K562 (cell line): Measurements from ENCODE around the gene PRR15L. TPM values are rescaled to one million over a fixed set of nuclear protein-coding genes. Genes with fewer than 3 reads are reported as not detected.
A peak's percentile ranks its signal among the peaks of the same experiment; 100 is the strongest.

Experiments
- ATAC-seq: fragments of 200-7000 bp; cut with Tn5 transposase; 3 replicates; pipeline ENCODE4 v1.9.1; 2020; ENCODE audit warnings: moderate library complexity
- BruUV-seq: library from RNA; stranded (reverse); fragments of 400-500 nt; replicated peaks from 2 replicates; lab custom pipeline; 2021; lab: Mats Ljungman, UMichigan
- CTCF ChIA-PET: fragments of 300-600 bp; formaldehyde crosslinking; extraction: SDS; loops from one replicate; lab custom pipeline; 2021; ENCODE audit warnings: low intra/inter-chr PET ratio; lab: Yijun Ruan, JAX
- POLR2A ChIA-PET: fragments of 300-600, 350-650 bp; sonication (Branson Sonifier 250); formaldehyde crosslinking; extraction: SDS; loops from one replicate; lab custom pipeline; 2021; ENCODE audit warnings: antibody characterized with exemption, inconsistent platforms; lab: Yijun Ruan, JAX
- DNase-seq, 4 experiments: peaks; one replicate each; pipeline versions ENCODE4 v3.0.0 to v3.0.0-alpha.2; 2011 to 2018; ENCODE audit warnings: low spot score in 3 of 4, mixed read lengths in 3 of 4; ENCODE audit errors: extremely low read depth in 1 of 4
- FAIRE-seq: peaks from 2 replicates; lab custom pipeline; 2011; peaks lifted over from hg19 to GRCh38; lab: Jason Lieb, UNC
- H2AFZ ChIP-seq: 2 replicates; pipeline ENCODE4 v1.6.0; 2011; ENCODE audit warnings: low read depth, low read length, control low read depth, inconsistent platforms
- H3K27ac ChIP-seq: fragments of 200-600 bp; 3 replicates; pipeline ENCODE4 v1.8.0; 2011; ENCODE audit warnings: low read depth, mild to moderate bottlenecking, control low read depth, inconsistent platforms, low read length, moderate library complexity, mixed read lengths; ENCODE audit errors: extremely low read depth
- H3K27me3 ChIP-seq, 2 experiments: fragments of 300-600 bp in 1 of 2; 2 replicates in 1 of 2; 3 replicates in 1 of 2; pipeline versions ENCODE4 v1.6.0 to v1.8.0; 2011; ENCODE audit warnings: inconsistent platforms in 2 of 2, low read length in 2 of 2, mild to moderate bottlenecking in 1 of 2, mixed read lengths in 1 of 2, moderate library complexity in 1 of 2; ENCODE audit not compliant: control insufficient read depth in 2 of 2, insufficient read depth in 2 of 2
- H3K36me3 ChIP-seq: fragments of 300-600 bp; 3 replicates; pipeline ENCODE4 v1.8.0; 2011; ENCODE audit warnings: mild to moderate bottlenecking, low read length, inconsistent platforms; ENCODE audit not compliant: control insufficient read depth, insufficient read depth
- H3K4me1 ChIP-seq, 2 experiments: fragments of 200-600 bp in 1 of 2; replicated peaks in 1 of 2; 2 replicates in 1 of 2; 3 replicates in 1 of 2; pipeline versions ENCODE4 v1.5.1 to v1.8.0; 2011; ENCODE audit warnings: inconsistent platforms in 2 of 2, low read length in 2 of 2, mild to moderate bottlenecking in 1 of 2, mixed read lengths in 1 of 2, moderate library complexity in 1 of 2; ENCODE audit not compliant: control insufficient read depth in 2 of 2, insufficient read depth in 2 of 2
- H3K4me2 ChIP-seq: 2 replicates; pipeline ENCODE4 v1.6.1; 2011; ENCODE audit warnings: low read length, control low read depth, inconsistent platforms, mixed read lengths; ENCODE audit not compliant: insufficient read depth
- H3K4me3 ChIP-seq: fragments of 200-600 bp; sonication (generic), shearing (Covaris generic); 2 replicates; pipeline ENCODE4 v1.5.1; 2016; ENCODE audit warnings: control low read depth, inconsistent platforms
- H3K79me2 ChIP-seq: fragments of 200-600 bp; 3 replicates; pipeline ENCODE4 v1.8.0; 2011; ENCODE audit warnings: low read length, inconsistent platforms; ENCODE audit not compliant: control insufficient read depth, insufficient read depth
- H3K9ac ChIP-seq, 2 experiments: 2 replicates each; pipeline versions ENCODE4 v1.6.0 to v1.6.1; 2011; ENCODE audit warnings: low read depth in 2 of 2, low read length in 2 of 2, control low read depth in 1 of 2, inconsistent platforms in 1 of 2, mild to moderate bottlenecking in 1 of 2, mixed read lengths in 1 of 2; ENCODE audit not compliant: insufficient read depth in 1 of 2
- H3K9me1 ChIP-seq: one replicate; pipeline ENCODE4 v1.6.0; 2011; ENCODE audit warnings: inconsistent platforms, mild to moderate bottlenecking, low read length, moderate library complexity; ENCODE audit not compliant: control insufficient read depth, insufficient read depth
- H3K9me3 ChIP-seq: replicated peaks from 2 replicates; pipeline ENCODE4 v1.5.1; 2011; ENCODE audit warnings: low read depth, low read length, inconsistent platforms; ENCODE audit not compliant: control insufficient read depth, insufficient read depth
- H4K20me1 ChIP-seq: replicated peaks from 2 replicates; pipeline ENCODE4 v1.6.1; 2011; ENCODE audit warnings: low read length, inconsistent platforms, mixed read lengths; ENCODE audit not compliant: control insufficient read depth, insufficient read depth
- CBFA2T2 ChIP-seq: fragments of 450-650 bp; conservative IDR thresholded peaks from 2 replicates; pipeline ENCODE4 v1.6.1; 2017; ENCODE audit warnings: mild to moderate bottlenecking
- GABPA ChIP-seq: fragments of 200-800 bp; sonication (Bioruptor generic); conservative IDR thresholded peaks from 2 replicates; pipeline ENCODE4 v1.6.1; 2016; ENCODE audit warnings: low read depth, missing genetic modification characterization, missing compliant biosample characterization
- GTF2E2 ChIP-seq: fragments of 200-800 bp; sonication (Bioruptor generic); IDR thresholded peaks from 2 replicates; pipeline ENCODE4 v1.6.1; 2016; ENCODE audit warnings: missing genetic modification characterization, missing compliant biosample characterization
- JUND ChIP-seq, 2 experiments: IDR thresholded peaks; 2 replicates in 1 of 2; 3 replicates in 1 of 2; pipeline ENCODE4 v1.6.1; 2011; ENCODE audit warnings: borderline replicate concordance in 2 of 2, low read depth in 2 of 2, low read length in 2 of 2, improper control_type of control experiment in 1 of 2, missing biosample characterization in 1 of 2, missing genetic modification characterization in 1 of 2, missing genetic modification reagents in 1 of 2
- RAD21 ChIP-seq, 2 experiments: fragments of 250-450 bp in 1 of 2; fragments of 450-650 bp in 1 of 2; sonication (Bioruptor Pico) in 1 of 2; formaldehyde crosslinking in 1 of 2; IDR thresholded peaks in 1 of 2; conservative IDR thresholded peaks in 1 of 2; 2 replicates each; pipeline versions ENCODE4 v1.4.0 to v1.8.0; 2020 to 2022; ENCODE audit warnings: mild to moderate bottlenecking in 2 of 2, moderate library complexity in 1 of 2
- RBFOX2 ChIP-seq: fragments of 200-400 bp; formaldehyde crosslinking; IDR thresholded peaks from 2 replicates; pipeline ENCODE4 v1.6.1; 2017; ENCODE audit warnings: low read depth, mild to moderate bottlenecking, low read length, moderate library complexity
- TARDBP ChIP-seq: fragments of 450-650 bp; IDR thresholded peaks from 2 replicates; pipeline ENCODE4 v1.6.1; 2016
- ZNF134 ChIP-seq: fragments of 250-450 bp; sonication (Bioruptor Pico); conservative IDR thresholded peaks from 2 replicates; pipeline ENCODE4 v1.4.0; 2020
- WGBS: fragments of 100-300 bp; shearing (Covaris generic); methylation state at CpG from one replicate; pipeline ENCODE4 v1.1.6; 2016; ENCODE audit warnings: low coverage, mixed read lengths; ENCODE audit not compliant: insufficient coverage; ENCODE audit errors: missing lambda C conversion rate; 5-methylcytosine and 5-hydroxymethylcytosine counted together
- in situ Hi-C: fragments of 300-500 bp; cut with MboI; formaldehyde crosslinking; loops from 4 replicates; pipeline ENCODE4 v1.15.0; 2018; ENCODE audit warnings: inconsistent platforms, mixed read lengths
- intact Hi-C: fragments of 100-400 bp; cut with micrococcal nuclease; formaldehyde crosslinking; loops from 2 replicates; pipeline ENCODE4 v1.14.2; 2022
- polyA plus RNA-seq, 8 experiments: library from polyadenylated mRNA; depleted of rRNA in 4 of 8; stranded (reverse) in 5 of 8; unstranded in 3 of 8; fragments of >200 nt; fragmentation: Nextera tagmentation in 2 of 8; fragmentation: Illumina TruSeq in 1 of 8; extraction: Ambion mirVana in 2 of 8; extraction: Trizol in 1 of 8; gene quantifications; 2 replicates each; pipeline versions ENCODE4 v1.2.1 to v1.2.3, GENCODE V29; 2011 to 2014; ENCODE audit warnings: inconsistent platforms in 1 of 8, missing spikeins in 1 of 8
- total RNA-seq, 7 experiments: library from RNA; depleted of rRNA in 6 of 7; stranded (reverse); fragments of >200 nt in 6 of 7; fragmentation: Illumina TruSeq in 2 of 7; extraction: Trizol in 2 of 7; gene quantifications; 2 replicates each; pipeline versions ENCODE4 v1.2.1 to v1.2.3, GENCODE V29; 2011 to 2021; ENCODE audit warnings: low replicate concordance in 1 of 7
- TF ChIP-seq, protein P1 (sequence below): fragments of 200-800 bp; sonication (Bioruptor generic); IDR thresholded peaks from 2 replicates; pipeline ENCODE4 v1.6.1; 2017; ENCODE audit warnings: missing genetic modification characterization, missing compliant biosample characterization
- TF ChIP-seq, protein P2 (sequence below): IDR thresholded peaks from 2 replicates; pipeline ENCODE4 v1.6.1; 2016; ENCODE audit warnings: missing genetic modification characterization, missing compliant biosample characterization
- TF ChIP-seq, protein P3 (sequence below): sonication (generic); formaldehyde crosslinking; IDR thresholded peaks from 2 replicates; pipeline ENCODE4 v1.8.0; 2022; ENCODE audit warnings: mild to moderate bottlenecking, missing genetic modification reagents, borderline replicate concordance
- TF ChIP-seq, protein P4 (sequence below): fragments of 250-450 bp; sonication (Bioruptor Pico); IDR thresholded peaks from 2 replicates; pipeline ENCODE4 v1.8.0; 2022; ENCODE audit warnings: moderate library complexity, mild to moderate bottlenecking, inconsistent platforms

PRR15L gene
- total and polyA plus RNA-seq, 9 of the 15 experiments (the other 6 are each of a cell fraction or from before 2014, with no cell fraction given) = 0.03 TPM; not detected in 8

DNA sequence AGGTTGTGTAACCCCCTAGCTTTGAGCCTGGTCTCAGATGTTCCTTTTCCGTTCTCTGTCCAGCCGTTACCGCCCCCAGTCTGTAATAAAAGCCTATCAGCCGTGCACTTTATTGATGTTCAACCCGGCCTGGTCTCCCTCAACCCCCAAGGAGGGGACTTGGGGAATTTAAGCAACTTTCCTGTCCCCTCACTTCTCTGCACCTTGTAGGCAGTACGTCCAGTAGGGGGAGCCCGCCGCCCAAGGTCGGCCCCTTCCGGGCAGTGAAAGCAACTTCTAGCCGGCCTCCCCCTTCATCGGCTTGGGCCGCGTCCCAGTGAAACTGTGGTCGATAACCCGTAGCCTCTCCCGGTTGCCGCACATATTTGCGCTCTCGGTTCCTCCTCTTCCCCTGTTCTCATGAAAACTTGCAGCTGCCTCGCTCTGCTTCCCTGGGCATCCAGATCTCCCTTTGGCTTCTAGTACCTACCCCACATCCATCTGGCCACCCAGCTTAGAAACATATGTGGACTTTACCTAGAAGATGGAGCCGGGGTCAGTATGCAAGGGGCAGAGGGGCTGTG lies 8.4 kb downstream of the PRR15L start:
- intact Hi-C loops = loop anchor here (1.0 kb wide), 2 partner anchors 21 to 69 kb away; no protein-coding TSS in a partner anchor
- TF ChIP-seq, protein P1, sequence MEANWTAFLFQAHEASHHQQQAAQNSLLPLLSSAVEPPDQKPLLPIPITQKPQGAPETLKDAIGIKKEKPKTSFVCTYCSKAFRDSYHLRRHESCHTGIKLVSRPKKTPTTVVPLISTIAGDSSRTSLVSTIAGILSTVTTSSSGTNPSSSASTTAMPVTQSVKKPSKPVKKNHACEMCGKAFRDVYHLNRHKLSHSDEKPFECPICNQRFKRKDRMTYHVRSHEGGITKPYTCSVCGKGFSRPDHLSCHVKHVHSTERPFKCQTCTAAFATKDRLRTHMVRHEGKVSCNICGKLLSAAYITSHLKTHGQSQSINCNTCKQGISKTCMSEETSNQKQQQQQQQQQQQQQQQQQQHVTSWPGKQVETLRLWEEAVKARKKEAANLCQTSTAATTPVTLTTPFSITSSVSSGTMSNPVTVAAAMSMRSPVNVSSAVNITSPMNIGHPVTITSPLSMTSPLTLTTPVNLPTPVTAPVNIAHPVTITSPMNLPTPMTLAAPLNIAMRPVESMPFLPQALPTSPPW (CRISPR knock-in tag) = peak; percentile 78
- TF ChIP-seq JUND (IDR thresholded peaks at IDR 0.05; ENCODE audit: borderline replicate concordance, low read depth, low read length) (peak; percentile 41; the same call in 1 of the 2 replicates), JUND (tag; IDR thresholded peaks at IDR 0.05; ENCODE audit: borderline replicate concordance, low read depth, low read length) (peak; percentile 35; the same call in 1 of the 3 replicates), TARDBP (no peak), ZNF134 (CRISPR knock-in tag) (no peak), GABPA (0 out of 2 replicates have a peak, but pooled peaks have one; percentile 25), CBFA2T2 (no peak), GTF2E2 (no peak), RBFOX2 (no peak), RAD21 (CRISPR knock-in tag; conservative IDR thresholded peaks at IDR 0.05 in 1 of 2, IDR thresholded peaks at IDR 0.05 in 1 of 2) (peak; percentile 87 to 90)
- TF ChIP-seq, protein P2, sequence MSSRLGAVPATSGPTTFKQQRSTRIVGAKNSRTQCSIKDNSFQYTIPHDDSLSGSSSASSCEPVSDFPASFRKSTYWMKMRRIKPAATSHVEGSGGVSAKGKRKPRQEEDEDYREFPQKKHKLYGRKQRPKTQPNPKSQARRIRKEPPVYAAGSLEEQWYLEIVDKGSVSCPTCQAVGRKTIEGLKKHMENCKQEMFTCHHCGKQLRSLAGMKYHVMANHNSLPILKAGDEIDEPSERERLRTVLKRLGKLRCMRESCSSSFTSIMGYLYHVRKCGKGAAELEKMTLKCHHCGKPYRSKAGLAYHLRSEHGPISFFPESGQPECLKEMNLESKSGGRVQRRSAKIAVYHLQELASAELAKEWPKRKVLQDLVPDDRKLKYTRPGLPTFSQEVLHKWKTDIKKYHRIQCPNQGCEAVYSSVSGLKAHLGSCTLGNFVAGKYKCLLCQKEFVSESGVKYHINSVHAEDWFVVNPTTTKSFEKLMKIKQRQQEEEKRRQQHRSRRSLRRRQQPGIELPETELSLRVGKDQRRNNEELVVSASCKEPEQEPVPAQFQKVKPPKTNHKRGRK (tag) = no peak
- TF ChIP-seq, protein P3, sequence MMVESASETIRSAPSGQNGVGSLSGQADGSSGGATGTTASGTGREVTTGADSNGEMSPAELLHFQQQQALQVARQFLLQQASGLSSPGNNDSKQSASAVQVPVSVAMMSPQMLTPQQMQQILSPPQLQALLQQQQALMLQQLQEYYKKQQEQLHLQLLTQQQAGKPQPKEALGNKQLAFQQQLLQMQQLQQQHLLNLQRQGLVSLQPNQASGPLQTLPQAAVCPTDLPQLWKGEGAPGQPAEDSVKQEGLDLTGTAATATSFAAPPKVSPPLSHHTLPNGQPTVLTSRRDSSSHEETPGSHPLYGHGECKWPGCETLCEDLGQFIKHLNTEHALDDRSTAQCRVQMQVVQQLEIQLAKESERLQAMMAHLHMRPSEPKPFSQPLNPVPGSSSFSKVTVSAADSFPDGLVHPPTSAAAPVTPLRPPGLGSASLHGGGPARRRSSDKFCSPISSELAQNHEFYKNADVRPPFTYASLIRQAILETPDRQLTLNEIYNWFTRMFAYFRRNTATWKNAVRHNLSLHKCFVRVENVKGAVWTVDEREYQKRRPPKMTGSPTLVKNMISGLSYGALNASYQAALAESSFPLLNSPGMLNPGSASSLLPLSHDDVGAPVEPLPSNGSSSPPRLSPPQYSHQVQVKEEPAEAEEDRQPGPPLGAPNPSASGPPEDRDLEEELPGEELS (CRISPR knock-in tag) = no peak
- TF ChIP-seq, protein P4, sequence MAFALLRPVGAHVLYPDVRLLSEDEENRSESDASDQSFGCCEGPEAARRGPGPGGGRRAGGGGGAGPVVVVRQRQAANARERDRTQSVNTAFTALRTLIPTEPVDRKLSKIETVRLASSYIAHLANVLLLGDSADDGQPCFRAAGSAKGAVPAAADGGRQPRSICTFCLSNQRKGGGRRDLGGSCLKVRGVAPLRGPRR (CRISPR knock-in tag) = no peak

More for the DNA sequence above, 8.4 kb downstream of the PRR15L start:
- FAIRE-seq (peak; percentile 76), DNase-seq (peak; percentile 82 to 90 (median 87)), ATAC-seq (peak; percentile 95)
- Histone ChIP-seq H3K9ac (peak overlapping the region; percentile 21 to 77; a peak in 3 of 4 replicates), H3K9me3 (no peaks in the 10 kb centered on the region), H3K4me1 (peaks cover 9% of the 10 kb centered on the region in 2 experiments; a peak in 3 of 5 replicates), H3K79me2 (no peaks in the 10 kb centered on the region), H4K20me1 (no peaks in the 10 kb centered on the region), H3K9me1 (no peaks in the 10 kb centered on the region), H3K4me2 (peak overlapping the region; percentile 57; the same call in 1 of the 2 replicates), H3K27ac (peak overlapping the region; percentile 8; the same call in 1 of the 3 replicates), H3K27me3 (no peaks in the 10 kb centered on the region), H3K4me3 (no peak overlapping the region), H2AFZ (peak overlapping the region; percentile 63), H3K36me3 (peaks cover 54% of the 10 kb centered on the region)
- ChIA-PET POLR2A (interaction anchor here (0.6 to 2.8 kb wide), 5 partner anchors 11 to 168 kb away, joined by 3 to 14 read pairs (median 4); partner anchors contain the start of genes LRRC46 and MRPL10), CTCF (interaction anchor here (0.6 to 2.3 kb wide), 6 partner anchors 21 to 680 kb away, joined by 3 to 29 read pairs (median 6); partner anchors contain the start of gene CDK5RAP3)
- no TSS peak for BruUV-seq
- in situ Hi-C loops = no loop called here
- WGBS = 5% methylated on average over 22 of the region's 22 CpGs
